Kidney (tissue), 14 donors: ENCODE results near the gene PIGM. TPM values are rescaled to one million over a fixed set of nuclear protein-coding genes. Genes with fewer than 3 reads are reported as not detected.

Experiments
- DNase-seq, 5 donors: peaks; one replicate each; pipeline ENCODE4 v3.0.0-alpha.2; 2013 to 2020
- FAIRE-seq: peaks from 2 replicates; lab custom pipeline; 2012; peaks lifted over from hg19 to GRCh38; lab: Jason Lieb, UNC
- H3K27ac ChIP-seq, 2 donors: one replicate each; pipeline ENCODE4 v1.7.0; 2013; ENCODE audit warnings: low read depth in 2 of 2, low read length in 2 of 2, inconsistent platforms in 1 of 2
- H3K27me3 ChIP-seq: one replicate; pipeline ENCODE4 v1.7.1; 2013; ENCODE audit warnings: low read length, inconsistent platforms; ENCODE audit not compliant: control insufficient read depth, insufficient read depth
- H3K36me3 ChIP-seq, 3 donors: one replicate each; pipeline versions ENCODE4 v1.7.0 to v1.7.1; 2013; ENCODE audit warnings: low read length in 3 of 3, control low read depth in 1 of 3, inconsistent platforms in 1 of 3; ENCODE audit not compliant: insufficient read depth in 3 of 3, control insufficient read depth in 2 of 3
- H3K4me1 ChIP-seq, 3 donors: one replicate each; pipeline versions ENCODE4 v1.7.0 to v1.7.1; 2013; ENCODE audit warnings: low read length in 3 of 3, inconsistent platforms in 1 of 3, low read depth in 1 of 3; ENCODE audit not compliant: control insufficient read depth in 2 of 3, insufficient read depth in 2 of 3
- H3K4me3 ChIP-seq, 3 donors: one replicate each; pipeline versions ENCODE4 v1.7.0 to v1.8.1; 2013; ENCODE audit warnings: low read length in 3 of 3, control low read depth in 1 of 3, inconsistent platforms in 1 of 3
- H3K9ac ChIP-seq, 3 donors: one replicate each; pipeline versions ENCODE4 v1.7.0 to v1.7.1; 2013; ENCODE audit warnings: low read length in 3 of 3, control low read depth in 1 of 3, inconsistent platforms in 1 of 3
- H3K9me3 ChIP-seq, 3 donors: one replicate each; pipeline versions ENCODE4 v1.7.0 to v1.7.1; 2013; ENCODE audit warnings: low read length in 3 of 3, control low read depth in 1 of 3, inconsistent platforms in 1 of 3; ENCODE audit not compliant: control insufficient read depth in 2 of 3, insufficient read depth in 1 of 3
- intact Hi-C: fragments of 100-400 bp; cut with DNase I; formaldehyde crosslinking; loops from one replicate; pipeline ENCODE4 v1.11.1; 2022
- polyA plus RNA-seq: library from polyadenylated mRNA; stranded (reverse); fragments of 350-450 nt; fragmentation: Illumina TruSeq; extraction: RNeasy Lipid Tissue Mini Kit (QIAGEN cat#74804); gene quantifications from one replicate; pipeline ENCODE4 v1.2.3, GENCODE V29; 2014; ENCODE audit warnings: low read depth, low replicate concordance; ENCODE audit not compliant: insufficient read depth
- total RNA-seq: library from RNA; stranded (reverse); fragmentation: NEBNext Ultra II Directional; extraction: Animal tissue kit (Norgen Biotek cat#: 25700); gene quantifications from one replicate; pipeline ENCODE4 v1.2.1, GENCODE V29; 2021
- TF ChIP-seq, protein P1 (sequence below): IDR thresholded peaks from 3 replicates; pipeline ENCODE4 v1.5.1; 2012; ENCODE audit warnings: mild to moderate bottlenecking, moderate library complexity, borderline replicate concordance; ENCODE audit not compliant: insufficient read depth; ENCODE audit errors: extremely low read depth
- donor health status: control.
- donor health status: control.
- donor health status: control.
- donor health status: control.
- donor health status: control.
- donor health status: DM: yes; HTN: yes; CAD: no.
- donor health status: Normal renal cell carcinoma (clear cell type).

Gene PIGM
- total and polyA plus RNA-seq, 2 donors from 2014 or later = 3.3 to 8.5 TPM

DNA sequence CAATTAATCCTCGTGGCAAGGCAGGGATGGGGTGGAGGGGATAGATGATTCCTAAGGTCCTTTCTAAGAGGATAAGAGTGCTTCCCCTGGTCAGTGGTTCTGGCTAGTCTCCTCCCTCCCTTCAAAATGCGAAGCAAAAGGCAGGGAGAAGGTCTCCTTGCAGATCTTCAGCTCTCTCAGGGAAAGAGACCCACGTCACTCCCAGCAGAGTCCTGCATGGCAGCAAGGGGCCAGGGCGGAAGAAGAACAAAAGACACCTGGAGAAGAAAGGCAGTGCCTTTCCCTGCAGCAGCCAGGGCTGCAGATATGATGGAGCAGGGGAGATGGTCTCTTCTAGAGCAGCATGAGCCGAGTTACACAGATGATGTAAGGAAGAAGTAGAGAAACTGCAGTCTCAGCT, 48.1 kb downstream of the PIGM start:
- Histone ChIP-seq H3K27me3 (no peaks in the 10 kb centered on the region), H3K4me1 (no peaks in the 10 kb centered on the region), H3K9me3 (no peaks in the 10 kb centered on the region), H3K9ac (no peak overlapping the region), H3K4me3 (no peak overlapping the region), H3K36me3 (no peaks in the 10 kb centered on the region), H3K27ac (no peak overlapping the region)
- DNase-seq (no peak), FAIRE-seq (no peak)
- TF ChIP-seq, protein P1, sequence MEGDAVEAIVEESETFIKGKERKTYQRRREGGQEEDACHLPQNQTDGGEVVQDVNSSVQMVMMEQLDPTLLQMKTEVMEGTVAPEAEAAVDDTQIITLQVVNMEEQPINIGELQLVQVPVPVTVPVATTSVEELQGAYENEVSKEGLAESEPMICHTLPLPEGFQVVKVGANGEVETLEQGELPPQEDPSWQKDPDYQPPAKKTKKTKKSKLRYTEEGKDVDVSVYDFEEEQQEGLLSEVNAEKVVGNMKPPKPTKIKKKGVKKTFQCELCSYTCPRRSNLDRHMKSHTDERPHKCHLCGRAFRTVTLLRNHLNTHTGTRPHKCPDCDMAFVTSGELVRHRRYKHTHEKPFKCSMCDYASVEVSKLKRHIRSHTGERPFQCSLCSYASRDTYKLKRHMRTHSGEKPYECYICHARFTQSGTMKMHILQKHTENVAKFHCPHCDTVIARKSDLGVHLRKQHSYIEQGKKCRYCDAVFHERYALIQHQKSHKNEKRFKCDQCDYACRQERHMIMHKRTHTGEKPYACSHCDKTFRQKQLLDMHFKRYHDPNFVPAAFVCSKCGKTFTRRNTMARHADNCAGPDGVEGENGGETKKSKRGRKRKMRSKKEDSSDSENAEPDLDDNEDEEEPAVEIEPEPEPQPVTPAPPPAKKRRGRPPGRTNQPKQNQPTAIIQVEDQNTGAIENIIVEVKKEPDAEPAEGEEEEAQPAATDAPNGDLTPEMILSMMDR = no peak
- intact Hi-C loops = no loop called here

- no peaks in the 10 kb centered on the region for H3K4me1 ChIP-seq
- no peaks in the 10 kb centered on the region for H3K9me3 ChIP-seq
- FAIRE-seq = no peak
- H3K27ac ChIP-seq = no peak overlapping the region
- H3K36me3 ChIP-seq = no peaks in the 10 kb centered on the region
- TF ChIP-seq, protein P1 = no peak
- H3K9ac ChIP-seq = no peak overlapping the region
- intact Hi-C loops = no loop called here
- DNase-seq = no peak
- no peaks in the 10 kb centered on the region for H3K27me3 ChIP-seq
- no peak overlapping the region for H3K4me3 ChIP-seq
Measured at GRCh38 chr1:159982280-159982679, 49.5 kb downstream of the PIGM start.

GRCh38 chr1:159981351-159982055, 50.3 kb downstream of the PIGM start:
- no peak overlapping the region for H3K27ac ChIP-seq
- TF ChIP-seq, protein P1 = no peak
- FAIRE-seq (no peak), DNase-seq (no peak)
- no peaks in the 10 kb centered on the region for H3K9me3 ChIP-seq
- H3K4me1 ChIP-seq = no peaks in the 10 kb centered on the region
- no peaks in the 10 kb centered on the region for H3K36me3 ChIP-seq
- H3K27me3 ChIP-seq = no peaks in the 10 kb centered on the region
- H3K4me3 ChIP-seq = no peak overlapping the region
- H3K9ac ChIP-seq = no peak overlapping the region
- intact Hi-C loops = no loop called here
